ENCODE measurements around the gene SLAMF9. TPM values are rescaled to one million over a fixed set of nuclear protein-coding genes. Genes with fewer than 3 reads are reported as not detected.

Gene SLAMF9
- total RNA-seq, 6 experiments from 2014 or later = 0.68 to 2.2 (median 1.6) TPM; not detected in 2

DNA sequence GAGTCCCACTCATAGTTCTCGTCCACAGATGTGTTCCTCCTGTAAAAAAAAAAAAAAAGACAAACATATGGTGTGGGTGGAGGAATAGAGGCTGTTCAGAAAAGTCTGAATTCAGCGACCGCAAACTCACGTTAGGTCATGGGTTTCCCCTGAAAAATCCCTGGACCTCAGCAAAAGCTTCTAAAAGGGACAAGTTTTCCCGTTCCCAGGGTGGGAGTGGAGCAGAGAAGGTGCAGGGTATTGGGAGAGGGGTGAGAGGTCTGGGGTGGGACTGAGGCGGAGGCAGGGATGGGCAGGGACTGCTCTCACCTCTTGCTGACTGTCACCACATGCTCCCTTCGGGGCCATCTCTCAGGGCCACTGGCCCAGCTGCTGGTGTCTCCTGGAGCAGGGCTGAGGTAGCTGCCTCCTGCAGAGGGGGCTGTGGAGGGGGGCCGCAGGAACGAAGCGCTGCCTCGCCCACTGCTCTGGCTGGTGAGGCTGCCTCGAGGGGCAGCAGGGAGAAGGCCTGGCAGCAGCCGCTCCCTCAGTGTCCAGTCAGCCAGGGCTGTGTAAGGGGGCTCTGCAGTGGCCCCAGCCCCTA is 26.1 kb downstream of the SLAMF9 start:
- ATAC-seq (no peak), DNase-seq (no peak)
- Histone ChIP-seq H3K4me1 (peaks cover 0 to 12% (median 6%) of the 10 kb centered on the region in 4 donors), H3K27me3 (no peaks in the 10 kb centered on the region), H3K4me3 (no peak overlapping the region), H3K9me3 (no peaks in the 10 kb centered on the region), H3K36me3 (peaks cover 0 to 5% (median 1%) of the 10 kb centered on the region in 4 donors), H3K27ac (no peak overlapping the region)
- intact Hi-C loops (cut with DNase I) = no loop called here
- WGBS (ENCODE audit: insufficient coverage, low coverage, low lambda C conversion rate, missing lambda C conversion rate) = 85% methylated on average over 6 of the region's 13 CpGs
- no peak for TF ChIP-seq POLR2A (IDR thresholded peaks at IDR 0.05)
- TF ChIP-seq, protein P1, sequence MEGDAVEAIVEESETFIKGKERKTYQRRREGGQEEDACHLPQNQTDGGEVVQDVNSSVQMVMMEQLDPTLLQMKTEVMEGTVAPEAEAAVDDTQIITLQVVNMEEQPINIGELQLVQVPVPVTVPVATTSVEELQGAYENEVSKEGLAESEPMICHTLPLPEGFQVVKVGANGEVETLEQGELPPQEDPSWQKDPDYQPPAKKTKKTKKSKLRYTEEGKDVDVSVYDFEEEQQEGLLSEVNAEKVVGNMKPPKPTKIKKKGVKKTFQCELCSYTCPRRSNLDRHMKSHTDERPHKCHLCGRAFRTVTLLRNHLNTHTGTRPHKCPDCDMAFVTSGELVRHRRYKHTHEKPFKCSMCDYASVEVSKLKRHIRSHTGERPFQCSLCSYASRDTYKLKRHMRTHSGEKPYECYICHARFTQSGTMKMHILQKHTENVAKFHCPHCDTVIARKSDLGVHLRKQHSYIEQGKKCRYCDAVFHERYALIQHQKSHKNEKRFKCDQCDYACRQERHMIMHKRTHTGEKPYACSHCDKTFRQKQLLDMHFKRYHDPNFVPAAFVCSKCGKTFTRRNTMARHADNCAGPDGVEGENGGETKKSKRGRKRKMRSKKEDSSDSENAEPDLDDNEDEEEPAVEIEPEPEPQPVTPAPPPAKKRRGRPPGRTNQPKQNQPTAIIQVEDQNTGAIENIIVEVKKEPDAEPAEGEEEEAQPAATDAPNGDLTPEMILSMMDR (IDR thresholded peaks at IDR 0.05) = no peak

DNA sequence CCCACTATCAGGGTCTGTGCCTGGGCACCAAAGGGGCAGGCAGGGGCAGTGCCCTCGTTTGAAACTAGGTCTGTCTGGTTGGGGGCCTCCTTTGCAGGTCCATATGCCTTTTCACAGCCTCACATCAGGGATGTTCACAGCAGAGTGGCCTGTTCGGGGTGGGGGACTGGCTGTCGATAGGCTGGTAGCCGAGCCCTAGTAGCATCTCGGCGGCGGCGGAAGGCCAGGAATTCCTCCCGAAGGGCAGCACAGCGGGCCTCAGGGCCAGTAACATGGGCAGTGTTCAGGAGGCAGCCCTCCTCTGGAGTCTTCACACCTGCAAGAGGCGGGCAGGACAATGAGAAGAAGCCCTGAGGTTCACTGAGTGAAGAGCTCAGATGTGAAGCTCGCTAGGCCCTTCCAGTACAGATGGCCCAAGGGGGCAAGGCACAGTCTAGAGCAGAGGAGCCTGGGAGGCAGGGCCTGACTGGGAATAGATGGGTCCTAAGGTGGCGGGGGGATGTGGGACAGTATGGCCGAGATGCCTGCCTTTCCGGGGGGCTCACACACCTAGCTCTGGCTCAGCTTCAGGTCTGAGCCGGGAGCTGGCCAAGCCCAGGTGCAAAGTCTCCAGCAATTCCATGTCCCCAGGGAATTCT is 26.7 kb downstream of the SLAMF9 start:
- Histone ChIP-seq H3K4me3 (no peak overlapping the region), H3K36me3 (peaks cover 0 to 5% (median 1%) of the 10 kb centered on the region in 4 donors), H3K27ac (no peak overlapping the region), H3K27me3 (no peaks in the 10 kb centered on the region), H3K9me3 (no peaks in the 10 kb centered on the region), H3K4me1 (peaks cover 0 to 18% (median 9%) of the 10 kb centered on the region in 4 donors)
- ATAC-seq (no peak), DNase-seq (no peak)
- intact Hi-C loops (cut with DNase I) = no loop called here
- TF ChIP-seq, protein P1 (IDR thresholded peaks at IDR 0.05) = no peak
- TF ChIP-seq POLR2A (IDR thresholded peaks at IDR 0.05) = no peak
- 77% methylated on average over 3 of the region's 16 CpGs for WGBS (ENCODE audit: insufficient coverage, low coverage, low lambda C conversion rate, missing lambda C conversion rate)

GRCh38 chr1:159925719-159926078 is 28.3 kb downstream of the SLAMF9 start:
- ATAC-seq = peak; percentile 0 to 2 (median 0)
- 0% methylated on average over 2 of the region's 7 CpGs for WGBS (ENCODE audit: insufficient coverage, low coverage, low lambda C conversion rate, missing lambda C conversion rate)
- DNase-seq = peak in 1 of 3 donors; percentile 47
- Histone ChIP-seq H3K36me3 (peaks cover 0 to 5% (median 1%) of the 10 kb centered on the region in 4 donors), H3K27me3 (no peaks in the 10 kb centered on the region), H3K9me3 (no peaks in the 10 kb centered on the region), H3K4me3 (peak overlapping the region; percentile 67 to 91 (median 85)), H3K27ac (peak overlapping the region; percentile 48 to 91 (median 84)), H3K4me1 (peaks cover 0 to 26% (median 13%) of the 10 kb centered on the region in 4 donors)
- intact Hi-C loops (cut with DNase I) = no loop called here
- TF ChIP-seq, protein P1 (IDR thresholded peaks at IDR 0.05) = no peak
- TF ChIP-seq POLR2A (IDR thresholded peaks at IDR 0.05) = no peak

GRCh38 chr1:159924791-159925718 is 29.0 kb downstream of the SLAMF9 start, which contains the start of gene TAGLN2:
TAGLN2 (minus strand) TSS chr1:159925507; CDS start chr1:159920509, 4,998 bp downstream.
- H3K27me3 ChIP-seq = no peaks in the 10 kb centered on the region
- intact Hi-C loops (cut with DNase I) = no loop called here
- peak within 1 kb of the TSS; percentile 67 to 91 (median 85) for H3K4me3 ChIP-seq
- H3K36me3 ChIP-seq = peaks cover under 1 to 7% (median 2%) of the 10 kb centered on the region in 4 donors
- TF ChIP-seq, protein P1 (IDR thresholded peaks at IDR 0.05) = no peak
- TF ChIP-seq POLR2A (IDR thresholded peaks at IDR 0.05) = peak; percentile 89
- peaks cover 0 to 26% (median 13%) of the 10 kb centered on the region in 4 donors for H3K4me1 ChIP-seq
- WGBS (ENCODE audit: insufficient coverage, low coverage, low lambda C conversion rate, missing lambda C conversion rate) = 0% methylated on average over 19 of the region's 58 CpGs
- H3K9me3 ChIP-seq = no peaks in the 10 kb centered on the region
- peak within 1 kb of the TSS; percentile 84 to 91 (median 84) for H3K27ac ChIP-seq
- DNase-seq = peak; percentile 90 to 94 (median 92)
- peak; percentile 63 to 75 (median 73) for ATAC-seq

All from right lobe of liver (tissue), 6 donors.